Measurements from ENCODE around the gene BSG. TPM values are rescaled to one million over a fixed set of nuclear protein-coding genes. Genes with fewer than 3 reads are reported as not detected.
"Not testable (repeated sequence)": the region's sequence is repeated elsewhere in the genome, so short reads cannot be mapped to it uniquely, and the experiment has no call there.

BSG gene
- total RNA-seq, 2 experiments from 2014 or later, result 165 to 175 TPM

DNA sequence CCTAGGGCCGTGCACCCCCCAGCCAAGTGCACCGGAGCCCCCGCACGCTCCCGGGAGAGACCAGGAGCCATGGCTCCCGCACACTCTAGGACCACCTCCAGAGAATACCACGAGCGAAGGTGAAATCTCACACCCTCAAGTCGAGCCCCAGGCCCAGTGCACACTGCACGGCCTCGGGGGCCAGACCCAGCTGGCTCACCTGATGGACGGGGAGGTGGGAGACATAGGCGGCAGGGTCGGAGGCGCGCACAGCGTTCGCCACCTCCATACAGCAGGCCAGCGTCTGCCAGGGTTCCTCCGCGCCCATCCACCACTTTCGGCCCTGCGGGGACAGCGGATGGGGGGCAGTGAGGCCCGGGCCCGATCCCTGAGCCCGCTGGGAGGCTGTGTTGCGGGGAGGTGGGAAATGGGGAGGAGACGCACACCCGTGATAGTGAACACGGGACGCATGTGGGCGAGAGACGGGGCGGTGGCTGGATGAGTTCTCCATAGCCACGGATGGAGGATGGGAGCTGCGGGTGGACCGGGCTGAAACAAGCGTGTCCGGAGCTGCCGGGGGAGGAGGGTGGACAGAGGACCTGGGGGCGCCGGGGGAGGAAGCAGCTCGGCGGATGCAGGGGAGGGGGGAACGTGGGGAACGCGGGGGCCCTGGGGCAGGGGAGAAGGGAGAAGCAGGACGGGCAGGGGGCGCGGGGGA is 47.9 kb downstream of the BSG start:
- H3K4me3 Mint-ChIP-seq, result no peak overlapping the region
- no peaks in the 10 kb centered on the region for H3K9me3 Mint-ChIP-seq (ENCODE audit: low read depth)
- H3K27ac Mint-ChIP-seq, result no peak overlapping the region
- no peak for ATAC-seq
- ChIA-PET CTCF (no interaction called here), POLR2A (no interaction called here)
- H3K27me3 Mint-ChIP-seq, result peaks cover 2% of the 10 kb centered on the region
- intact Hi-C loops (cut with DNase I, micrococcal nuclease), result no loop called here
- peaks cover 26% of the 10 kb centered on the region for H3K36me3 Mint-ChIP-seq (ENCODE audit: low read depth)
- no peak for DNase-seq
- H3K4me1 Mint-ChIP-seq, result peaks cover 3% of the 10 kb centered on the region

DNA sequence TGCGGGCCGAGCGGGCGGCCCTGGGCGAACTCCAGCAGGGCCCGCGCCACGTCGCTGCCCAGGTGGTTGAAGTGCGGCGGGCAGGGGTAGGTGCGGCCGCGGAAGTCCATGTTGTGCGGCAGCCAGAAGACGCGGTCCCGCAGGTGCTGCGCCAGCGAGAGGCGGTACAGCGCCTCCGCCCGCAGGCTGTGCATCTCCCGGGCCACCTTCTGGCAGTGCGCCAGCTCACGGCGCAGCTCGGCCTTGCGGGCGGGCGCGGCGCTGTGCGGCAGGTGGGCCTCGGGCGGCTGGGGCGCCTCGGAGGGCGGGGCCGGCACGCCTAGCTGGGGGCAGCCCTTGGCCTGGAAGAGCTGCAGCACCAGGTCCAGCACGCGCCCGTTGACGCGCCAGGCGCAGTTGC is 48.8 kb downstream of the BSG start:
- H3K27ac Mint-ChIP-seq; intact Hi-C loops (cut with DNase I, micrococcal nuclease); POLR2A ChIA-PET; ATAC-seq; H3K9me3 Mint-ChIP-seq (ENCODE audit: low read depth); H3K4me3 Mint-ChIP-seq; DNase-seq; H3K4me1 Mint-ChIP-seq; H3K27me3 Mint-ChIP-seq; CTCF ChIA-PET: not testable (repeated sequence)
- H3K36me3 Mint-ChIP-seq (ENCODE audit: low read depth), result peaks cover 26% of the 10 kb centered on the region

DNA sequence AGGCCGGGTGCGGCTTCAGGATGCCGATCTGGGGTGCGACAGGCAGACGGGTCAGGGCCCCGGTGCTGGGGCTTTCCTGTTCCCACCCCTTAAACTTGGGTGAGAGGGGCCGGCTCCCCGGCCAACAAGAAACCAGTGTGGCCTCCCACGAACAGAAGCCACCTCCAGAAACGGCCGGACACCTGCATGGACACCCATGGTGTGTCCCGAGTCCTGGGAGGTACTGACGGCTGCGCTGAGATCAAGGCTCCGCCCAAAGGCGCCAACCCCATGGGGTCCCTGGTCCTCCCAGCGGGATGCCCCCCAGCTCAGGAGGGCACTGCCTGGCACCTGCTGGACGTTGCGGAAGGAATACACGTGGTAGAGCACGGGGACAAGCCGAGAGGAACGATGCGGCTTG is 49.4 kb downstream of the BSG start:
- H3K27me3 Mint-ChIP-seq, result no peaks in the 10 kb centered on the region

DNA sequence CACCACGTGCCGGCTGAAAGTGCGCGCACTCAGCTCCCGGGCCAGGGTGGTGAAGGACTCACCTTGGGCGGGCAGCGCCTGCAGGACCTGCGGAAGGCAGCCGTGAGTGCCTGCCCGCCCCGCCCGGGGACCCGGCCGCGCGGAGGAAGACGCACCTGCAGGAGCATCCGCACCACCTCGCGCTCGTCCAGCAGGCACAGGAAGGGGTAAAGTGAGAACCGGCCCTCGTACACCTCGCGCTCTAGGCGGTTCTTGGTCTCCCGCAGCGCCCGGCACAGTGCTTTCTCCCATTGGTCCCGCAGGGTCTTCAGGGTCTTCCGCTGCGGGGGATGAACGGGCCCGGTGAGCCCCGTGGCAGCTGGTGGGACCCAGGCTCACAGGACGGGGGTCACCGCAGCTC is 50.3 kb downstream of the BSG start:
- Mint-ChIP-seq H3K4me3 (no peak overlapping the region), H3K36me3 (ENCODE audit: low read depth) (peaks cover 33% of the 10 kb centered on the region), H3K27me3 (no peaks in the 10 kb centered on the region), H3K27ac (no peak overlapping the region), H3K4me1 (no peaks in the 10 kb centered on the region), H3K9me3 (ENCODE audit: low read depth) (no peaks in the 10 kb centered on the region)
- ChIA-PET CTCF (no interaction called here), POLR2A (no interaction called here)
- no peak for DNase-seq
- intact Hi-C loops (cut with DNase I, micrococcal nuclease), result no loop called here
- no peak for ATAC-seq

More for the DNA sequence above, 49.4 kb downstream of the BSG start:
- no peaks in the 10 kb centered on the region for H3K4me1 Mint-ChIP-seq
- ATAC-seq (no peak), DNase-seq (no peak)
- ChIA-PET POLR2A (no interaction called here), CTCF (no interaction called here)
- H3K9me3 Mint-ChIP-seq (ENCODE audit: low read depth), result no peaks in the 10 kb centered on the region
- intact Hi-C loops (cut with DNase I, micrococcal nuclease), result no loop called here
- H3K4me3 Mint-ChIP-seq, result no peak overlapping the region
- H3K27ac Mint-ChIP-seq, result no peak overlapping the region
- H3K36me3 Mint-ChIP-seq (ENCODE audit: low read depth), result peaks cover 28% of the 10 kb centered on the region

DNA sequence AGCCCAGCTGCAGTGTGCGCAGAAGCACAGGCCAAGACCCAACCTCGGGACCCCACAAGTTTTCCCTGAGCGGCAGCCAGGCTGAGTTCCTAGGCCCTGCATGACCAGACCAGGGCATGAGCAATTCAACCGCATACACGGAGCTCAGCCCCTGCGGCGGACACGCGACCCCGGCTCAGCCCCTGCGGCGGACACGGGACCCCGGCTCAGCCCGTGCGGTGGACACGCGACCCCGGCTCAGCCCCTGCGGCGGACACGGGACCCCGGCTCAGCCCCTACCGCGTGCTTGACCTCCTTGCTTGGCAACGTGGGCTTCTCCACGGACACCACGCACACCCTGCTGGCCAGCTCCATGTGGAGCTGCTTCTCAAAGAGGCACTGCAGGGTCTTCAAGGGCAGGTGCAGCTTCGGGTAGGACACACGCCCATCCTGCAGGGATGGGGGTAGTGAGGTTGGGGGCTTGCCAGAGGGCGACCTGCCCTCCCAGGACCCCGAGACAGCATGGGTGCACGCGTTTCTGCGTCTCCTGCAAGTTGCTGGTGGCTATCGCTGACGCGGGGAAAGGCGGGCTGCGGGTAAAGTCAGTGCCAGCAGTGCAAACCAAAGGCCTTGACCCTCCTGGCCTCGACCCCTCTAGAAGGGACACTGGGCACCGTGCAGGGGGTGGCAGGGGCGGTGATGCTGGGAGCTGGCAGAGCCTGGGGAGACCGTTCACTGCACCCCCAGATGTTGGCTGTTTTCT is 51.0 kb downstream of the BSG start:
- ChIA-PET CTCF (interaction anchor here (0.6 kb wide), 1 partner anchor 27 kb away, joined by 3 read pairs; no protein-coding TSS in a partner anchor), POLR2A (no interaction called here)
- Mint-ChIP-seq H3K9me3 (ENCODE audit: low read depth) (no peaks in the 10 kb centered on the region), H3K4me3 (no peak overlapping the region), H3K4me1 (no peaks in the 10 kb centered on the region), H3K27me3 (no peaks in the 10 kb centered on the region), H3K27ac (no peak overlapping the region), H3K36me3 (ENCODE audit: low read depth) (peaks cover 35% of the 10 kb centered on the region)
- ATAC-seq, result no peak
- intact Hi-C loops (cut with DNase I, micrococcal nuclease), result no loop called here
- no peak for DNase-seq

DNA sequence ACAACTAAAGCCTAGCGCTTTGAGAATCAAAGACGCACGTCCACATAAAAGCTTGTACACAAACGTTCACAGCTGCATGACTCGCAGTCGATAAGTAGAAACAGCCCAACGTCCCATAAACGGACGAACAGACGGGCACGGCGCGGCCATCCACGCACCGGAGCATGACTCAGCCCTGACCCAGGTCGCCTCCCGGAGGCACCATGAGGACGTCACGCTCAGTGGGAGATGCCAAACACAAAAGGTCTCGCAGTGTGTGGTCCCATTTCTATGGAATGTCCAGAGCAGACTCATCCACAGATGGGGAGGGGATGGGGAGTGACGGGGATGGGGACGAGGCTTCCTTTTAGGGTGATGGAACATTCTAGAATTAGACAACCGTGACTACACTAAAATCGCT is 51.6 kb downstream of the BSG start:
- POLR2A ChIA-PET, result no interaction called here
- peaks cover 36% of the 10 kb centered on the region for H3K36me3 Mint-ChIP-seq (ENCODE audit: low read depth)
- CTCF ChIA-PET, result interaction anchor here (0.6 kb wide), 1 partner anchor 27 kb away, joined by 3 read pairs; no protein-coding TSS in a partner anchor
- no peak overlapping the region for H3K27ac Mint-ChIP-seq
- H3K27me3 Mint-ChIP-seq, result no peaks in the 10 kb centered on the region
- H3K9me3 Mint-ChIP-seq (ENCODE audit: low read depth), result no peaks in the 10 kb centered on the region
- no peak for ATAC-seq
- intact Hi-C loops (cut with DNase I, micrococcal nuclease), result no loop called here
- DNase-seq, result no peak
- H3K4me3 Mint-ChIP-seq, result no peak overlapping the region
- H3K4me1 Mint-ChIP-seq, result peaks cover 2% of the 10 kb centered on the region

DNA sequence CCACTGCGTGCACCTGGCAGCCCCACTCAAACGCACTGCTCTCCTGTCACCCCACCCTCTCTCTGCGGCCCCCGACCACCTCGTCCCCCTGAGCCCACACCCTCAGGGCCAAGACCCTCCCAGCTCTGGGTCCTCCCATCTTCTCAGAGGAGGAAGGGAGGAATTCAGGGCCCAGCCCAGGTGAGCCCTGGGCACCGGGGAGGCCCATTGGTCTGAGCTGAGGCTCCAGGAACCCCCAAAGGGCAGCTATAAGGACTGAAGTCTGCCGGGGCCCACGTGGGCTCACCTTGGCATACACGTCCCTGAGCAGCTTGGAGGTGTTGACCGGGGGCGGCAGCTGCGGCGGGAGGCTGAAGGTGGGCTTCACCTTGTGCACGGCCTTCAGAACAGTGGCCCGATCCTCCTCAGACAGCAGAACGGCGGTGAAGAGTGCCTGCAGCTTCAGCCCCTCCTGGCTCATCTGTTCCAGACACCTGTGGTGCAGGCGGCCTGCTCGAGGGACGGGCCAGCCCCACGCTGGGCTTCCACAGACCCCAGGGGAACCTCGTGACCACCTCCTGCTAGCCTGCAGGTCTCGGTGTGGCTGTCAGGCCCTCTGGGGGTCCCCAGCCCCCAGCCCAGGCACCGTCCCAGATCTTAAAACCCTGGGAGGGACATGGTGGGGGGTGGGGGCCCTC is 52.2 kb downstream of the BSG start:
- no peak overlapping the region for H3K27ac Mint-ChIP-seq
- intact Hi-C loops (cut with DNase I, micrococcal nuclease), result loop anchor here in 1 of 2 experiments (5.0 kb wide), 1 partner anchor 37 kb away; the partner anchor contains the start of gene HCN2
- no peaks in the 10 kb centered on the region for H3K27me3 Mint-ChIP-seq
- no peak overlapping the region for H3K4me3 Mint-ChIP-seq
- ChIA-PET CTCF (no interaction called here), POLR2A (no interaction called here)
- no peaks in the 10 kb centered on the region for H3K9me3 Mint-ChIP-seq (ENCODE audit: low read depth)
- no peak for ATAC-seq
- H3K4me1 Mint-ChIP-seq, result peaks cover 4% of the 10 kb centered on the region
- no peak for DNase-seq
- peaks cover 39% of the 10 kb centered on the region for H3K36me3 Mint-ChIP-seq (ENCODE audit: low read depth)

DNA sequence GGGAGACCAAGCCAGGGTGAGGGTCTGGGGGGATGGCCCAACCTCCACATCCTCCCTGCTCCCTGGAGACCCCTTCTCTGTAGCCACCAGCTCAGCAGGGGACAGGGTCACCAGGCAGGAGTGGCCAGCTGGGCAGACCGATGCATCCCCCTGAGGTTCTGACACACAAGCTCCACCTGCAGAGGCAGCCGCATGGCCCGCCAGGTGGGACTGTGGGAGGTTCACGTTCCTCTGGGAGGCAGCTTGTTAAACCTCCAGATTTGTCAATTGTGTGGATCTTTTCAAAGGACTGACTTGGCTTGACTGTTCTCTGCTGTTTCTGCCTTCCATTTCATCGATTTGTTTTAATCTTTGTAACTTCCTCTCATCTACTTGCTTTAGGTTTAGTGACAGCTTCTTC is 52.9 kb downstream of the BSG start:
- ChIA-PET POLR2A (no interaction called here), CTCF (no interaction called here)
- ATAC-seq (no peak), DNase-seq (no peak)
- H3K4me1 Mint-ChIP-seq, result peaks cover 8% of the 10 kb centered on the region
- intact Hi-C loops (cut with DNase I, micrococcal nuclease), result loop anchor here in 1 of 2 experiments (5.0 kb wide), 1 partner anchor 38 kb away; the partner anchor contains the start of gene HCN2
- no peak overlapping the region for H3K4me3 Mint-ChIP-seq
- no peaks in the 10 kb centered on the region for H3K27me3 Mint-ChIP-seq
- H3K9me3 Mint-ChIP-seq (ENCODE audit: low read depth), result no peaks in the 10 kb centered on the region
- peaks cover 40% of the 10 kb centered on the region for H3K36me3 Mint-ChIP-seq (ENCODE audit: low read depth)
- H3K27ac Mint-ChIP-seq, result no peak overlapping the region

DNA sequence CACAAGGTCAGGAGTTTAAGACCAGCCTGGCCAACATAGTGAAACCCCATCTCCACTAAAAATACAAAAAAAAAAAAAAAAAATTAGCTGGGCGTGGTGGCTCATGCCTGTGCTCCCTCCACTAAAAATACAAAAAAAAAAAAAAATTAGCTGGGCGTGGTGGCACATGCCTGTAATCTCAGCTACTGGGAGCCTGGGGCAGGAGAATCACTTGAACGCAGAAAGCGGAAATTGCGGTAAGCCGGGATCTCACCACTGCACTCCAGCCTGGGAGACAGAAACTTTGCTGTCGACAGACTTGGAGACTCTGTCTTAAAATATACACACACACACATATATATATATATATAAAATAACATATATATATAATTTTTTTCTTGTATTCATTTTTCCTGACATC is 54.2 kb downstream of the BSG start:
- H3K27me3 Mint-ChIP-seq; POLR2A ChIA-PET; H3K4me3 Mint-ChIP-seq; DNase-seq; H3K9me3 Mint-ChIP-seq (ENCODE audit: low read depth); ATAC-seq; H3K27ac Mint-ChIP-seq: not testable (repeated sequence)
- CTCF ChIA-PET, result interaction anchor here (0.6 kb wide), 1 partner anchor 103 kb away, joined by 3 read pairs; no protein-coding TSS in a partner anchor
- peaks cover 14% of the 10 kb centered on the region for H3K4me1 Mint-ChIP-seq
- H3K36me3 Mint-ChIP-seq (ENCODE audit: low read depth), result peaks cover 45% of the 10 kb centered on the region
- intact Hi-C loops (cut with DNase I, micrococcal nuclease), result loop anchor here in 1 of 2 experiments (5.0 kb wide), 1 partner anchor 39 kb away; the partner anchor contains the start of gene HCN2

DNA sequence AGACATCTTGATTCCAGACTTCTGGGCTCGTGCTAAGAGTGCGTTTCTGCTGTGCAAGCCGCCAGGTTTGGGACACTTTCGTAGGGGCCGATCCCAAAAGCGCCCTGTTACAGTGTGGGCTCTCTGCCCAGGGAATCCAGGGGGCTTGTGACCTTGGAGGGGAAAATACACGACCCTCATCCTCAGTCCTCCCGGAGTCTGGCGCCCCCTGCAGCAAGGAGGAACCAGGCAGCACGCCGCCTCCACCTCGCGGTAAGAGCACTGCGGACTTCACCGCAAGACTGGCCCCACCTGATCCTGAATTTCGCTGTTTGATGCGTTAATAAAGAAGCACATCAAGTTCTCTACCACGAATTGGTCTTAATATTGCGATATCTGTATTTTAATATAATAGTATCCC is 55.8 kb downstream of the BSG start:
- no peak for ATAC-seq
- no peak overlapping the region for H3K27ac Mint-ChIP-seq
- CTCF ChIA-PET, result no interaction called here
- POLR2A ChIA-PET, result no interaction called here
- H3K4me3 Mint-ChIP-seq, result no peak overlapping the region
- H3K27me3 Mint-ChIP-seq, result no peaks in the 10 kb centered on the region
- intact Hi-C loops (cut with DNase I, micrococcal nuclease), result loop anchor here in 1 of 2 experiments (5.0 kb wide), 1 partner anchor 41 kb away; the partner anchor contains the start of gene HCN2
- peaks cover 51% of the 10 kb centered on the region for H3K36me3 Mint-ChIP-seq (ENCODE audit: low read depth)
- DNase-seq, result peak; percentile 48
- H3K9me3 Mint-ChIP-seq (ENCODE audit: low read depth), result no peaks in the 10 kb centered on the region
- H3K4me1 Mint-ChIP-seq, result peaks cover 20% of the 10 kb centered on the region

DNA sequence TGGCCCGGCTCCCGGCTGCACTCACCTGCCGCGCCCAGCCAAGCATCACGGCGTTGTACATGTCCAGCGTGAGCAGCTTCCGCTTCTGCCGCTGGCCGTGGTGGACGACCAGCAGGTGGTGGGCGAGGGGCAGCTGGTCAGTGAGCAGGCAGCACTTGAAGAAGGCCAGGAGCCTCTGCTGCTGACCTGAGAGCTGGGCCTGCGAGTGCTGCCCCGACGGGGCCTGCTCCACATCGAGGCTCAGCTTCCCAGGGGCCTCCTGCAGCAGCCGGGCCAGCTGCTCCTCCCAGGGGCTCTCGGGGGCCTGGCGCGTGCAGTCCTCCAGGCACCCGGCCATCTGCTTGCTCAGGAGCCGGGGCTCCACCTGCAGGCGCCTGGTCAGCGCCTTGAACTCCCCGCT is 57.1 kb downstream of the BSG start:
- CTCF ChIA-PET; H3K27ac Mint-ChIP-seq; DNase-seq; POLR2A ChIA-PET; H3K27me3 Mint-ChIP-seq; H3K9me3 Mint-ChIP-seq (ENCODE audit: low read depth); ATAC-seq; H3K4me3 Mint-ChIP-seq: not testable (repeated sequence)
- H3K36me3 Mint-ChIP-seq (ENCODE audit: low read depth), result peaks cover 45% of the 10 kb centered on the region
- H3K4me1 Mint-ChIP-seq, result peaks cover 29% of the 10 kb centered on the region
- intact Hi-C loops (cut with DNase I, micrococcal nuclease), result loop anchor here in 1 of 2 experiments (5.0 kb wide), 1 partner anchor 42 kb away; the partner anchor contains the start of gene HCN2

All from activated CD4-positive, alpha-beta T cell treated with anti-CD3 and anti-CD28 coated beads for 36 hours (primary cell).